Right lobe of liver (tissue), 4 donors: Measurements from ENCODE around the gene PIGS.

Source experiments
- CTCF ChIP-seq, 4 donors: fragments of 200-600 bp in 3 of 4; fragments of 450-650 bp in 1 of 4; IDR thresholded peaks; one replicate each; pipeline versions ENCODE4 v1.5.1 to v1.8.0; 2016 to 2022; ENCODE audit warnings: antibody characterized with exemption in 4 of 4, mild to moderate bottlenecking in 2 of 4
- POLR2A ChIP-seq: fragments of 450-650 bp; IDR thresholded peaks from one replicate; pipeline ENCODE4 v1.6.1; 2017; ENCODE audit warnings: antibody characterized with exemption, mild to moderate bottlenecking
- donor health status: DM: no; HTN: no; CAD: no.
- donor health status: DM: no; HTN: no; CAD: no.
- donor health status: DM: no; HTN: yes; CAD: no.

- TF ChIP-seq CTCF (IDR thresholded peaks at IDR 0.05) = no peak
- TF ChIP-seq POLR2A = no peak
Observed at GRCh38 chr17:28521311-28522085, 49.8 kb downstream of the PIGS start.
